ENCODE data around the gene C11orf86.
A peak's percentile ranks its signal among the peaks of the same experiment; 100 is the strongest.
"Not testable (repeated sequence)": the region's sequence is repeated elsewhere in the genome, so short reads cannot be mapped to it uniquely, and the experiment has no call there.

C11orf86 gene, protein sequence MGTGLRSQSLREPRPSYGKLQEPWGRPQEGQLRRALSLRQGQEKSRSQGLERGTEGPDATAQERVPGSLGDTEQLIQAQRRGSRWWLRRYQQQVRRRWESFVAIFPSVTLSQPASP

DNA sequence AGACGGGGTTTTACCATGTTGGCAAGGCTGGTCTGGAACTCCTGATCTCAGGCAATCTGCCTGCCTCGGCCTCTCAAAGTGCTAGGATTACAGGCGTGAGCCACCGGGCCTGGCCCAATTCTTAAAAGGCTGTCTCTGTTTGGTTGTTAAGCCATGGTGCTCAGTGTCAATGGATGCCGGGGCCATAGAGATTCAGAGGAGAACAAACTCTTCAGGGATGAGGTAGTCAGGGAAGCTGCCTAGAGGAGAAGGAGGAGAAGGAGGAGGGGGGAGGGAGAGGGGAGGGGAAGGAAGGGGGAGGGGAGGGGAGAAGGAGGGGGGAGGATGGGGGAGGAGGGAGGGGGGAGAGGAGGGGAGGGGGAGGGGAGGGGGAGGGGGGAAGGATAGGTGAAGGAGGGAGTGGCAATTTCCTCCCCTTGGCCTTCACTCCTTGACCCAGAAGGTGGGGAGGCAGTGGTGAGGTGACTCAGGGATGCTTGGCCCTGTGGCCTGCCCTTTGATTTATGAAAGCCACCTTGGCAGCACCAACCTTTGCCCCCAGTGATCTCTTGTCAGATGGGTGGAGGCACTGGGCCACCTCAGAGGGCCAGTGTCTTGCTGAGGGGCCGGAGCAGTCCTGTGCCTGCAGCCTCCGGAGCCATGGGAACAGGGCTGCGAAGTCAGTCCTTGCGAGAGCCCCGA is at the start of gene C11orf86:
TSS of gene C11orf86 (plus strand) at position 581 of the 681 bp plus-strand sequence. CDS start at position 640, 59 bp downstream.
- DNase-seq, result no peak

DNA sequence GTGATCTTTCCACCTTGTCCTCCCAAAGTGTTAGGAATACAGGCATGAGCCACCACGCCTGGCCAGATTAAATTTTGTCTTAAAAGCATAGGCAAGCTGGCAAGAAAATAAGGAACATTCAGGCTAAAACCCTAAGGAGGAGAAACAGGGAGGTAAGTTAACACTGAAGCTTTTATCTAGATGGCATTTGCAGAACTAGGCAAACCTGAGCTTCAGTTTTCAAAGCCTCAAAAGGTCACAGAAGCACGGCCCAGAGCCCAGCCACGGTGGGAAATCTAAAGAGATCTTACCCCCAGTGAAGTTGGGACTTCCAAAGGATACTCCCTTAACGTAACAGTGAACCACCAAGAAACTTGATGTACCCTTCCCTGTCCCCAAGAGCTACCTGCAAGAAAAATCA is 45.4 kb upstream of the C11orf86 start:
- no peak for DNase-seq

DNA sequence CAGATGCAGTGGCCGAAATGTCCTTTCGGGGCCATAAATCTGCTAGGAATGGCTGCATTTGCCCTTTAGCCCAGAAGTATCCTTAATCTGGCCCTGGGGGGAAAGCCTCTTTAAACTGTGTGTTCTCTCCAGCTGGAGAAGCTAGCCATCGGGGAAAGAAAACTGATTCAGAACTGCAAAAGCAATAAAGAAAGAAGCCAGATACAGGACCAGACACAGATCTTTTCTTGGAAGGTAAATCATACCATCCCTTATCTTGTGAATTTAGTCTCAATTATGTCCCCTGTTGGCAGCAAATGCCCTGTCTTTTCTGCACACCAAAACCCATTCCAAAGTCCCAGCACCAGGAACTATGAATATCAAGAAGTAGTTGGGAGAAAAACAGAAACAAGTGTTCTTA is 42.6 kb upstream of the C11orf86 start:
- no peak for DNase-seq

DNA sequence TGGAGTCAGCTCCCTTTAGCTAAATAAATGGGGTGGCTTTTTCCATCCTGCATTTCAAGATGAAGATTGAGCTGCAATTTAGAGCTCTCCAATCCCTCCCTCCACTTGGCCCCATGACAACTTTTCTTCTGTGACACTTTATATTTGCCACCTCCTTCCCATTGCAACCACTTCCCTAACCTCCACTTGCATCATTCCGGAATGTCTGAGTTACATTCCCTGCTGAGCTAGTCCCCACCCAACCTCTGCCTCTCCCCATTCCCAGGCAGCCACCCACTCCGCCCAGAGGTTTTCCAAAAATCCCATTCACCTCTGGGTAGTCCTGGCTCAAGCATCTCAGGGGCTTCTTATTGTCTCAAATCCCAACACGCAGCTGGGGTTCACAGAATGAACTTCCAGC is 41.6 kb upstream of the C11orf86 start:
- no peak for DNase-seq

DNA sequence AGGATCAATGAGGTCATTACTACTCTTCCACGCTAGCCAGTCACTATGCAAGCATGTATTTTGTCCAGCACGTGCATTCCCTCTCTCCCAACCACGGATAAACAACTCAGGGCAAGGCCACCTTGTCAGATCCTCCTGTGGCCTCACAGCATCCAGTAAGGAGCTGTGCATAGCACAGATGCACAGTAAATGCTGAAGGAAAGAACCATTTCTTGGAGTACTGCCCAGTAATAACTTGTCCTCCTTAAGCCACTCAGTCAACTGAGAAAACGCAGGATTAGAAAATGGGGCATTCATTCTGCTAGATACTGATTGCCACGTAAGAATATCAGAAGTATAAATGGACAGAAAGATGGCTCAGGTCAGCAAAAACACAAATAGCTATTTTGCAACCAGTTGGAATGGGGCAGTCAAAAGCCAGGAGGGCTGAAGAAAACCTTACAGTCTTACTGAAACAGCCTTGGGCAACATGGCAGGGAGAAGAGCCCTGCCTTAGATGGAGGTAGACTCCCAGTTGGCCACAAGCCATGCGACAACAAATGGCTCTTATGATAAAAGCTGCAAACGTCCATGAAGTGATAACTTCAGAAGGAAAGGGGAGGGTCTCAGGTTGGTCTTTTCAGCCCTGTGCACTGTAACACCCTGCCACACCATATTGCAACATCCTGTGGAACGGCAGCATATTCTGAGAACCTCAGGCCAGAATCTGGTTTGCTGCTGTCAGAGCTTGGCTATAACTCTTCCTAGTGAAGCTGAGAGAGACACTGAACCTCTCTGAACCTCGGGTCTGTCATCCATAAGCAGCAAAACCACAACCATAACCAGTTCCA is 39.9 kb upstream of the C11orf86 start:
- DNase-seq, result no peak

DNA sequence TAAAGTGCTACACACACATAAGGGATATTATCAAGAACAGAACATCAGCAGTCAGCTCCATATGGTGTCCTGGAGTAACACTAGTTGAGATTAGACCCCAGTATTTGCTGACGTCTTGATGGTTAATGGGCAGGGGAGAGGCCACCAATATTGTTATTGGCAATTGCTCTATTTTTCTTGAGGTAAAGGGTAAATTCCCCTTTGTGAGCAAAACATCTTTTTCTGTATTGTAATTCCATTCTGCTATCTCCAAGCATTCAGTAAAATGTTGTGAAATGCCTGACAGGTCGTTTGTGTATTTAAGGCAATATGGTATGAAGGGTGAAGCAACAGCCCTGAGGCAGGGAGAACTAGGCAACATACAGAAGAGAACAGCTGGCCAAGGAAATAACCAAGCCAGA is 38.8 kb upstream of the C11orf86 start:
- no peak for DNase-seq

DNA sequence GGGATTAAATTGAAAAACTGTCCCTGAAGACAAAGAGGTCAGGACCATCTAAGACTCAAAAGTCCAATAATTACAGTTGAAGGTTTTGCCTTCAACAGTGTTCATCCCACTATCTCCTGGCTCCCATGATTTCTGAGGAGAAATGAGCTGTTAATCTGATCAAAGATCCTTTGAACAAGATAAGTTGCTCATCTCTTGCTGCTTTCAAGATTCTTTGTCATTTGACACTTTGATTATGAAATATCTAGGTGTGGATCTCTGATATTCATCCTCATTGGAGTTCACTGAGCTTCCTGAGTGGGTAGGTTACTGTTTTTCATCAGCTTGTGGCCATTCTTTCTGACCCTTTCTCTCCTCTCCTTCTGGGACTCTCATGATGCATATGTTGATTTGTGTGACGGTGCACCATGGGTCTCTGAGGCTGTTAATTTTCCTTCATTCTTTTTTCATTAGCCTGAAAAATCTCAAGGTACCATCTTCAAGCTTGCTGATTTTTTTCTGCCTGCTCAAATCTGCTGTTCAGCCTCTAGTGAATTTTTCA is 37.8 kb upstream of the C11orf86 start:
- DNase-seq, result no peak

DNA sequence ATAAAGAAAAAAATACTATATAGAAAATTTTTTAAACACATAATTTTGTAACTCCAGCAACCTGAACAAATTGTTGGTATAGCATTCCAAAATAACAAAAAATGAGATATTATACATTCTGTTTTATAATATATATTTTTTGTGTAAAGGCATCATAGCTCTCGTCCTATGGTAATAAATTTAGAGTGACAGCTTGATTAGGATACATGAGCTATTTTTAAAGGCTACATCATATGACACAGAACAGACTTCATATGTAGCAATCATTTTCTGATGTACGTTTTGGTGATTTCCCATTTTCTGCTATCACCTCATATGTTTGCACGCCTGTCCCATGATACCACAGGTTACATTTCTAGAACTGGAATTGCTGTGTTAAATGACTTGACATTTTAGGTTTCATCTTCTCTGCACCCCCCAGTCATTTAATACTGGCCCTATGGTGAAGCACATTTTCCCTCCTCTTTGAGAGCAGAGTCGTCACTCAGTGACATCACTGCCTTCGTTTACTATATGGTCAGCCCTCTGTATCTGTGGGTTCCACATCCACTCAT is 36.4 kb upstream of the C11orf86 start:
- no peak for DNase-seq

DNA sequence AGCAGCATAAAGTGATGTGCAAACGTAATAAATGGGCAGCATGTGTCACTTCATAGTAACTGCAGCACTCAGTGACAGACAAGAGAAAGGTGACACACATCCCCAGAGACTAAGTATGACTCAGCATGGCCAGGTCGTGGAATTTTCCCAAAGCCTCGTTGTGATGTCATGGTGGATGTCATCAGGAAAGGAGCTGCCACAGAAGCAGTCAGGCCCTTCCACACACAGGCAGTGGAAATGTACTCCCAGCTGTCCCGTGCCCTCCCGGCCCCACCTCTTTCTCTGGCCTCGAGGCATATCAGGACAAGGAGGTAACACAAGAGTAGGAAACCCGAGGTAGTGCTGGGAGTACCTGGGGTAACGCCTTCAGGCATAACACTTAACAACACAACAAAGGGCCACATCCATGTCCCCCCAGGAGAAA is 25.0 kb upstream of the C11orf86 start:
- DNase-seq, result no peak

DNA sequence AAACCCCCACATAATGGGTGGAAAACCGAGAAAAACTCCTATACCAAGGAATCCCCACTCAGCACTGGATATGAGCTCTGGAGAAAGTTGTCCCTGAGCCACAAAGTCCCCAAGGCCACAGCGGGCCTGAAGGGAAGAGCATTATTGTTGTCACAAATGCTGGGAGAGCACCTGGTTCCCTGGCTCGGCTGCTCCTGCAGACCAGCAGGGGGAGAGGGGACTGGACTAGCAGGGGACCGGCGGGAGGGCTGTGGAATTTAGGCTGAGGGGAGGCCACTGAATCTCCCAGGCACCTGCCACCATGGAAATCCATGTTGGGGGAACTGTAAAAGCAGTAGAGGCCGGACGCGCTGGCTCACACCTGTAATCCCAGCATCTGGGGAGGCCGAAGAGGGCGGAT is 24.0 kb upstream of the C11orf86 start:
- DNase-seq, result no peak

DNA sequence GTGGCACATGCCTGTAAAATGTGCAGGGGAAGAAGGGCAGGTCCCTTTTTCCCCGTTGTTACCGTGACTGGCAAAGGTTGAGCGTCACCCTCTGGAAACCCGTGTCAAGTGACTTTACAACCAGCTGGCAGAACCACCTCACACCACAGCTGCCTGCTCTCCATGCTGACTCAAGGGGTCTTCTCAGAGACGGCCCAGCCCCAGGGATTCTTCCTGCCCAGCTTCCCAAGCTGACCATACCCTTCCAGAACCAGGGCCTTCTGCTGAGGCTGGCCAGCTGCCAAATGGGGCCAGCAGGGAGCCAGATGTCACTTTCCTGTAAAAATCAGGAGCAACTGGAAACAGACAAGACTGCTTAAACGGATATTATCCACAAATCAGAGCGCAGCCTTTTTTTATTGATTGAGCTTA is 23.2 kb upstream of the C11orf86 start:
- DNase-seq, result no peak

DNA sequence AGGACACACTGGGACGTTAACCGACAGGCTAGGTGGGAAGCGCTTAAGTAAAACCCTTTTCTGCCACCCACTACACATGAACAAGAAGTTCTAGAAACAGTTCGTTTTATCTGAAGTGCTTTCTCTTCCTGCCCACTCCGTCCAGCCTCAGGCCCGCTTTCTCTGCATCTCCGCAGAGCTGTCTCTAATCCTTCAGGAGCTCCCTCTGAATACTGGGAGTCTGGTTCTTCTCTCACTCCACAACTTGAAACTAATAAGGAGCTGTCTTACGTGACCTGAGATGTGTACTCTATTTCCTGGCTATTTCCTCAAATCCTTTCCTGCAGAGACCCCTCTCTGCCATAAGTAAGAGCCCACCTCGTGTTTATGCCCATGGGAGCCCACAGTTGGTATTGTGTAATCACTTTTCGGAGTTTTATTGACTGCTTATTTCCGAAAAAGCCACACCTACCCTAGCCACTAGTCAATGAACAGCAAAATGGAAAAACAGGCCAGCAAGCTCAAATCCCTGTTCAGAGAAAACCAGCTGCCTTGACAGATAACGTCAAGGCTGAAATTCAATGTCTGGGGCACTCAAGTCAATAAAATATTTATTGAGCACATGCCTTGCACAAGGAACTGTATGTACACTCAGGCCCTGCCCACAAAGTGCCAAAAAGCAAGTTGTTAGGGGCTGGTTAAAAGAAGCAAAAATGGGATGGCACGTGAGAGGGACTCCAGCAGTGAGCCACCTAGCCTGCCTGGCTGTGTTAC is 21.8 kb upstream of the C11orf86 start:
- DNase-seq, result no peak

DNA sequence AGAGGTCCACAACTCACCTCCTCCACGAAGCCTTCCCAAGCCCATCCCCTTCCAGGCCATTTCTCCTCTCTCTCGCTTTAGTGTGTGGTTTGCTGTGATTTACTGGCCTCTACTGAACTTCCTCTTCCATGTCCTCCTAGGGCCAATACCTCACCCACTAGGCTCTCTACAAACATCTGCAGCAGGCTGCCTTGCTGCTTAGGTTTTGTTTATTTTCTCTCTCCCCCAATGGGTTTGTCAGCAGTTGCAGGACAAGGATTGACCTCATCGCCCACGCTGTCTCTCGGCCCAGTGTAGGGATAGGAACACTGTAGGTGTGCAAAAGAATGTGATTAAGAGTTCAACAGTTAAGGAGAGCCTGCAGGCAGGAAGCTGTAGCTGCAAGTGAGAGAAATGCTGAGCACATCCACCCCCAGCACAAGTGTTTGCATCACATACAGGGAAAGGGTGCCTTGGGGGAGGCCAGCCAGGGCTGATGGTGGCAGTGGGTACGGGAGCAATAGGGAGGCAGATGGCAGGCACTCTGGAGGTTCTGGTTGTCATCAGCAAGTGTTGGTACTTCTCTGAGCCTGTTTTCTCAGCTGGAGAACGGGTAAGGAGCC is 18.3 kb upstream of the C11orf86 start:
- no peak for DNase-seq

DNA sequence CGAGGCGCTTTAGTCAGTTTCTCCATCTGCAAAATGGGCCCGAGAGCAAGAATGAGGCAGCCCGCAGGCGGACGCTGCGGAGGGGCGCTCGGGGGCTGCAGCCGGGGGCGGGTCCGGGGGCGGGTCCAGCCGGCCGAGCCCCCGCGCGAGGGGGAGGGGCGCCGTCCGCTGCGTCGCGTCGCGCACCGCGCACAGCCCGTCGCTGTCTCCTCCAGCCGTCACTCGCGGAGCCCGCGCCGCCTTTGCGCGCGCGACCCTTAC is 17.2 kb upstream of the C11orf86 start:
- DNase-seq, result no peak

DNA sequence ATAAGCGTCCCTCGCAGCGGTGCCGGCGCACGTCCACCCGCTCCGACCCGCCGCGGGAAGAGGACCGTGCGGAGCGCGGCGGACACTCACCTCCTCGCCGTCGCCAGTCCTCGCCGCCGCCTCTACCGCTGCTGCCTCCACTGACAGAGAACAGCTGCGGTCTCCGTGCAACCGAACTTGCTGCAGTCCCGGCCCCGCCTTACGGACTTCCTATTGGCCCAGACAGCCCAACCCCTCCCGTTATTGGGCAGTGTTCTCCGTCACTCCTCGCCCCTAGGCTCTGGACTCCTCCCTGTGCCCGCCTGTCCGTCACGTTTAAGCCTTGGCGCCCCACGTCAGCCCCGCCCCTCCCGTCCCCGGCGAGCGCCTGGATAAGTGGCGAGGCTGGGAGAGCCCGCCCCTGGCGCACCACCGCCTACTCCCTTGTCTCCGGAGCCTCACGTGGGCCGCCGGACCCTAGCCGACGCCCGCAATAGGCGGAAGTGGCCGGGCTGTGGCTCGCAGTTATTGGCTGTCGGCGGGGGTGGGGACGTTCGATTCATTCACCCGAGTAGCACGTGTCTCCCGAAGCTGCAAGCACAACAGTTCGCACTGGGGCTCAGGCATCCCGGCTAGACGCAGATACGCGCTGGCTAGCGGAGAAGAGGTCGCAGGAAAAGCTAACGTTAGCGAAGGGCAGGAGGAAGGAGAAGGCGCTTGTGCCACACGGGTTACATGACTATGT is 16.7 kb upstream of the C11orf86 start, which contains the start of gene PC:
TSS of gene PC (minus strand) at position 152 of the 724 bp plus-strand sequence. CDS start 86,224 bp downstream, outside the sequence.
- peak; percentile 97 for DNase-seq

DNA sequence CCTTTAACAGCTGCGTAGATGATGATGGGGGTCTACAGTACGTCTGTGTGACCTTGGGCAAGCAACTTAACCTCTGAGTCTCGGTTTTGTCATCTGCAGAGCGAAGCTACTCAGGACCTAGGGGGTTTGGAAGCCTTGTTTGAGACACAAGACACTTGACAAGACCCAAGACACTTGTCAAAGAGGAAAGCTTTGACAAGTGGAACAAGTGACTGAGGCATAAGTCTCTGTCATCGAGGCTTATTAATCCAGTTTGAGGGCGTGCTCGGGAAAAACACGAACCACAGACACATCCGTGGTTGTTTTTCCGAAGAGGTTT is 16.2 kb upstream of the C11orf86 start:
- DNase-seq, result no peak

DNA sequence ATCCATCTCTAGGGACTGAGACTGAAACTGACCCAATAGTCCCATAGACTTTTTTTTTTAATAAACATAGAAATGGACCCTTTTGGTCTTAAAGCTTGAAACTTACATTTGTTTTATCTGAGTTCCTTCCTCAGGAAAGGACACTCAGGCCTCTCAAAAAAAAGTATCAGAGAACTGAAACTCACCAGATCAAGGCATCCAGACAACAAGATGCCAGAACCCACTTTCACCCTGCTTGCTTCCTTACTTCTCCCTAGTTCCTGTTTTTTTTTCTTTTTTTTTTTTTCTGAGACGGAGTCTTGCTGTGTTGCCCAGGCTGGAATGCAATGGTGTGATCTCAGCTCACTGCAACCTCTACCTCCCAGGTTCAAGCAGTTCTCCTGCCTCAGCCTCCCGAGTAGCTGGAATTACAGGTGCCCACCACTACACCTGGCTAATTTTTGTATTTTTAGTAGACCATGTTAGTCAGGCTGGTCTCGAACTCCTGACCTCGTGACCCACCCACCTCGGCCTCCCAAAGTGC is 13.4 kb upstream of the C11orf86 start:
- not testable (repeated sequence) for DNase-seq

DNA sequence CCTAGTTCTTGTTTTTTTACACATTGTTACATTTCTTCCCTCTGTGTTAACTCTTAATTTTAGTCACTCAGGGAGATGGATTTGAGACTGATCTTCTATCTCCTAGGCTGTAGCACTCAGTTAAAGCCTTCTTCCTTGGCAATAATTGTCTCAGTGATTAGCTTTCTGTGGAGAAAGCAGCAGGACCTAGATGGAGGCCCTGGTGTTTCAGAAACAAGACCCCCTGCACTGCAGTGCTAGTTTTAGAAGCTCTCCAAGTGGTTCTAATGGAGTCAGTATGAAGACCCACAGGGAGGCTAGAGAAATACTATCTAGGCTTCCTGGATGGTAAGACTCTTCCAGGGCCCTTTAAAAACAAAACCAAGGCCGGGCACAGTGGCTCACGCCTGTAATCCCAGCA is 12.9 kb upstream of the C11orf86 start:
- no peak for DNase-seq

DNA sequence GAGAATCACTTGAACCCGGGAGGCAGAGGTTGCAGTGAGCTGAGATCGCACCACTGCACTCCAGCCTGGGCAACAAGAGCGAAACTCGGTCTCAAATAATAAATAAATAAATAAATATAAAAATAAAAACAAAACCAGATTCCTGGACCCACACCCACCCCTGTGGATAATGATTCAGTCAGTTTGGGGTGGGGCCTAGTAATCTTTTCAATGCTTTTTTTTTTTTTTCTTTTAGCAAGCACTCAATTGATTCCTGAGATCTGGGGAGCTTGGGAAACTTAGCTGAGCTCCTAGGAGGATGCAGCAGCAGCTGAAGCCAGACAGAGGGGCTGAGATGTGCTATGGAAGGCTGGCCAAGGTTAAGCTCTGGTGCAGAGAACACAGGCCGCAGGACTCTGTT is 12.3 kb upstream of the C11orf86 start:
- no peak for DNase-seq

DNA sequence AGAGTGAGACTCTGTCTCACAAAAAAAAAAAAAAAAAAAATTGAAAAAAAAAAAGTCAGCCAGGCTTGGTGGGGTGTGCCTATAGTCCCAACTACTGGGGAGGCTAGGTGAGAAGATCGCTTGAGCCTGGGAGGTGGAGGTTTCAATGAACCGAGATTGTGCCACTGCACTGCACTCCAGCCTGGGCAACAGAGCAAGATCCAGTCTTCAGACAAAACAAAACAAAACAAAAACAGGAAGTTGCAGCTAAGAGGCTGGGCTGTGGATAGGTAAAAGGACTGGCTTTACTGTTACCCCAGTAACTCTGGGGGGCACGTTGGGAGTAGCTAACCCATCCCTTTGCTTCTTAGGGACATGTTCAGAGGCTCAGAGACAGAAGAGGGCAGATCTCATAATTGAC is 10.6 kb upstream of the C11orf86 start:
- no peak for DNase-seq

DNA sequence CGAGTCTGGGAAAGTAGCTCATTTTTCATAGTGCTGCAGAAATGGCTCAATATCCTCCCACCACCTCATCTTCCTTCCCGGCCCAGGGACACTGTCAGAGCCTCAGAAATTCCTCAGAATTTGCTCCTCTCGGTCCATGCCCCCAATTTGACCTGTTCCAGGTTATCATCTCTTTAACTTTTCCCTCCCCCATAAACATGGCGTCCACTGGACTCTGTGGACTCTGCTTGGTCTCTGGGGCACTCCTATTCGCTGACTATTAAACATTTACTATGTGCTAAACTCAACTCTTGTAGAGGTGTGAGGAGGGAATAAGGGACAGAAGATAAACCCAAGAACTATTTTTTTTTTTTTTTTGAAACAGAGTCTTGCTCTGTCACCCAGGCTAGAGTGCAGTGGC is 8.8 kb upstream of the C11orf86 start:
- no peak for DNase-seq
